MCF 10A (cell line): ENCODE results near the gene SAP30BP. TPM values are rescaled to one million over a fixed set of nuclear protein-coding genes. Genes with fewer than 3 reads are reported as not detected.
A peak's percentile ranks its signal among the peaks of the same experiment; 100 is the strongest.

Experiments used
- BruUV-seq: library from RNA; stranded (reverse); fragments of 400-500 nt; replicated peaks from 2 replicates; lab custom pipeline; 2021; lab: Mats Ljungman, UMichigan
- CTCF ChIA-PET: fragments of 300-600 bp; sonication (Branson Sonifier 250); formaldehyde crosslinking; extraction: SDS; loops from one replicate; lab custom pipeline; 2021; ENCODE audit warnings: antibody characterized with exemption, inconsistent platforms; lab: Yijun Ruan, JAX
- POLR2A ChIA-PET: fragments of 300-600, 350-650 bp; sonication (Branson Sonifier 250); formaldehyde crosslinking; extraction: SDS; loops from one replicate; lab custom pipeline; 2020; ENCODE audit warnings: antibody characterized with exemption, inconsistent platforms; lab: Yijun Ruan, JAX
- DNase-seq: peaks from one replicate; pipeline ENCODE4 v3.0.0-alpha.2; 2018; ENCODE audit not compliant: unreplicated experiment
- H3K27ac Mint-ChIP-seq: one replicate; pipeline ENCODE4 v1.8.0; 2022; ENCODE audit warnings: mild to moderate bottlenecking, low read depth, mixed read lengths; ENCODE audit not compliant: unreplicated experiment
- H3K27me3 Mint-ChIP-seq: one replicate; pipeline ENCODE4 v1.8.0; 2022; ENCODE audit warnings: mixed read lengths; ENCODE audit not compliant: insufficient read depth, unreplicated experiment
- H3K36me3 Mint-ChIP-seq: one replicate; pipeline ENCODE4 v1.8.0; 2022; ENCODE audit warnings: mild to moderate bottlenecking, moderate library complexity, mixed read lengths; ENCODE audit not compliant: insufficient read depth, unreplicated experiment
- H3K4me1 Mint-ChIP-seq: one replicate; pipeline ENCODE4 v1.8.0; 2022; ENCODE audit warnings: mixed read lengths; ENCODE audit not compliant: insufficient read depth, unreplicated experiment
- H3K4me3 Mint-ChIP-seq: one replicate; pipeline ENCODE4 v1.8.0; 2022; ENCODE audit warnings: mild to moderate bottlenecking, moderate library complexity, mixed read lengths; ENCODE audit not compliant: unreplicated experiment
- H3K9me3 Mint-ChIP-seq: one replicate; pipeline ENCODE4 v1.8.0; 2022; ENCODE audit warnings: mixed read lengths; ENCODE audit not compliant: unreplicated experiment
- CTCF ChIP-seq: fragments of 200-600 bp; IDR thresholded peaks from one replicate; pipeline ENCODE4 v1.8.0; 2022; ENCODE audit warnings: antibody characterized with exemption, mild to moderate bottlenecking; ENCODE audit not compliant: unreplicated experiment
- intact Hi-C: fragments of 100-400 bp; cut with micrococcal nuclease; formaldehyde crosslinking; loops from 2 replicates; pipeline ENCODE4 v1.14.1; 2022
- total RNA-seq: library from RNA; stranded (reverse); gene quantifications from 2 replicates; pipeline ENCODE4 v1.2.3, GENCODE V29; 2022

The SAP30BP gene
- total RNA-seq, 1 experiment from 2014 or later: 123 TPM

- ChIA-PET CTCF (interaction anchor here (2.0 kb wide), 1 partner anchor 75 kb away, joined by 10 read pairs; no protein-coding TSS in a partner anchor), POLR2A (interaction anchor here (0.8 to 2.0 kb wide), 4 partner anchors 7 to 78 kb away, joined by 3 to 7 read pairs (median 4); partner anchors contain the start of gene GALK1)
- H3K27me3 Mint-ChIP-seq: no peaks in the 10 kb centered on the region
- intact Hi-C loops: no loop called here
- H3K27ac Mint-ChIP-seq: peak overlapping the region; percentile 60
- peaks cover 6% of the 10 kb centered on the region for H3K4me1 Mint-ChIP-seq
- BruUV-seq: no TSS peak
- DNase-seq: no peak
- no peaks in the 10 kb centered on the region for H3K9me3 Mint-ChIP-seq
- H3K4me3 Mint-ChIP-seq: no peak overlapping the region
- TF ChIP-seq CTCF: no peak
- H3K36me3 Mint-ChIP-seq: peaks cover 94% of the 10 kb centered on the region
These were observed 87.5 kb downstream of the SAP30BP start for GRCh38 chr17:75754378-75755204.

GRCh38 chr17:75755205-75755901, 88.2 kb downstream of the SAP30BP start:
- H3K9me3 Mint-ChIP-seq: no peaks in the 10 kb centered on the region
- DNase-seq: no peak
- intact Hi-C loops: no loop called here
- H3K36me3 Mint-ChIP-seq: peaks cover 93% of the 10 kb centered on the region
- BruUV-seq: no TSS peak
- no peak for TF ChIP-seq CTCF
- no peak overlapping the region for H3K4me3 Mint-ChIP-seq
- H3K27me3 Mint-ChIP-seq: no peaks in the 10 kb centered on the region
- ChIA-PET CTCF (no interaction called here), POLR2A (interaction anchor here (0.9 to 1.5 kb wide), 3 partner anchors 9 to 79 kb away, joined by 3 to 4 read pairs (median 4); no protein-coding TSS in a partner anchor)
- H3K27ac Mint-ChIP-seq: peak overlapping the region; percentile 54
- H3K4me1 Mint-ChIP-seq: peaks cover 6% of the 10 kb centered on the region

- Mint-ChIP-seq H3K9me3 (no peaks in the 10 kb centered on the region), H3K4me3 (no peak overlapping the region), H3K36me3 (peaks cover 93% of the 10 kb centered on the region), H3K27me3 (no peaks in the 10 kb centered on the region), H3K4me1 (peaks cover 6% of the 10 kb centered on the region), H3K27ac (peak overlapping the region; percentile 54)
- no TSS peak for BruUV-seq
- ChIA-PET POLR2A (interaction anchor here (0.5 to 1.9 kb wide), 3 partner anchors 8 to 86 kb away, joined by 3 to 7 read pairs (median 4); no protein-coding TSS in a partner anchor), CTCF (no interaction called here)
- no peak for TF ChIP-seq CTCF
- no peak for DNase-seq
- intact Hi-C loops: no loop called here
These were observed 88.9 kb downstream of the SAP30BP start for GRCh38 chr17:75755990-75756389.
